KBM-7 (cell line): Measurements from ENCODE around the gene PDIA6.
A peak's percentile ranks its signal among the peaks of the same experiment; 100 is the strongest.

Experiments used
- DNase-seq: peaks from one replicate; pipeline ENCODE4 v3.0.0-alpha.2; 2015
- in situ Hi-C: fragments of 300-500 bp; cut with MboI; formaldehyde crosslinking; loops from 2 replicates; pipeline ENCODE4 v1.14.3; 2020; ENCODE audit warnings: low sequenced_read_pairs, low pct_unique_long_range_greater_than_20kb, mixed read lengths

The PDIA6 gene, protein sequence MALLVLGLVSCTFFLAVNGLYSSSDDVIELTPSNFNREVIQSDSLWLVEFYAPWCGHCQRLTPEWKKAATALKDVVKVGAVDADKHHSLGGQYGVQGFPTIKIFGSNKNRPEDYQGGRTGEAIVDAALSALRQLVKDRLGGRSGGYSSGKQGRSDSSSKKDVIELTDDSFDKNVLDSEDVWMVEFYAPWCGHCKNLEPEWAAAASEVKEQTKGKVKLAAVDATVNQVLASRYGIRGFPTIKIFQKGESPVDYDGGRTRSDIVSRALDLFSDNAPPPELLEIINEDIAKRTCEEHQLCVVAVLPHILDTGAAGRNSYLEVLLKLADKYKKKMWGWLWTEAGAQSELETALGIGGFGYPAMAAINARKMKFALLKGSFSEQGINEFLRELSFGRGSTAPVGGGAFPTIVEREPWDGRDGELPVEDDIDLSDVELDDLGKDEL

DNA sequence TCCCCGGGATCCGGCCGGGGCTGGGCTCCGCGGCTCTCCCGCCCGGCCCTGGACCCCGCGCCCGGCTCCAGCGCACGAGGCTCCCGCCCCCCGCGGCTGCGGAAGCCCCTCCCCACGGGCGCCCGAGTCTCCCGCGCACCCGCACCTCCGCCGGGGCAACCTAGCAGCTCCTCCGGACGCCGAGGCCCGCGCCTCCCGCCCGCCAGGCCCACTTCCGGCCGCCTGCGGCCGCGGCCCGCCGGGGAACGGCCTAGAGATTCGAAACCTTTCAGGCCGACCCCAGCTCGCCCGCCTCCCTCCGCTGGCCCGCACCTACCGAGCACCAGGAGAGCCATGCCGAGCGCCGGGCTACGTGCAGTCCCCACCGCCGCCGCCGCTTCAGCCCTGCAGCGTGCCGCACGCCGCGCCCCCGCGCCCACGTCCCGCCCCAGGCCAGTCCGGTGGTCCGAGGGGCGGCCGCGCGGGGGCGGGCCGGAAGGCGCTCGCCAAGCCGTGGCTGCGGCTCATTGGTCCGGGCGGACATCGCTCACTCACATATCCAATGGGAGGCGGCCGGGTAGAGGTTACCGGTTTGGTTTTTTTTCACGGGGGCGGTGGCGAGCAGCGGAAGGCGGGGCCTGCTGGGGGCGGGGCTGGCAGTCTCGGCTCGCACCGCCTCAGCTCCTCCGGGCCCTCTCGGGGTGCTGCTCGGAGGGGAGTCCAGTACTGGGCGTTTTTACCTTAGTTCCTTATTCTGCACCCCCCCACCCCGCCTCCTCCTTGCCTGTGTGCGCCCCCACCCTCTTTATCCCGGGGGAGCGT, at the start of gene PDIA6:
Gene PDIA6 (minus strand): TSS at position 424 of the 801 bp plus-strand sequence. CDS start 89 bp downstream, at position 335.
- in situ Hi-C loops, result no loop called here
- DNase-seq, result peak; percentile 93

GRCh38 chr2:10862330-10862729, 49.7 kb upstream of the PDIA6 start:
- DNase-seq, result no peak
- in situ Hi-C loops, result no loop called here

- in situ Hi-C loops, result no loop called here
- DNase-seq, result no peak
Observed at GRCh38 chr2:10861765-10862164, 49.2 kb upstream of the PDIA6 start.

GRCh38 chr2:10860814-10861325, 48.3 kb upstream of the PDIA6 start:
- in situ Hi-C loops, result no loop called here
- no peak for DNase-seq

GRCh38 chr2:10860081-10860813, 47.7 kb upstream of the PDIA6 start:
- in situ Hi-C loops, result no loop called here
- no peak for DNase-seq

DNA sequence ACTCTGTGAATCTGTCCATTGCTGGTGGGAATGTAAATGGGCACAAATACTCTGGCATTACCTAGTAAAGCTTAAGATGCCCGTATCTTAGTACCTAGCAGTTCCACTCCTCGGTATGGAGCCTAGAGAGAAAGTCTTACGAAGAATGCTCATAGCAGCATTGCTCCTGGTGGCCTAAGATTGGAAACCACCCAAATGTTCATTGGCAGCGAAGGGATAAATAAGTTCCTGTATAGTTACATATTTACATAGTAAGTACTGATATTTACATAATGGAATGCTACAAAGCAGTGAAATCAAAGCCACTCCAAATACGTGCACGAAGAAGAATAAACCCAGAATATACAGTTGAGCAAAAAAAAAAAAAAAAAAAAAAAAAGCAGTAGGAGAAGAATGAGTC, 46.7 kb upstream of the PDIA6 start:
- DNase-seq, result no peak
- in situ Hi-C loops, result no loop called here

GRCh38 chr2:10848541-10848940, 36.0 kb upstream of the PDIA6 start:
- DNase-seq, result no peak
- in situ Hi-C loops, result loop anchor here (25.0 kb wide), 1 partner anchor 739 kb away; no protein-coding TSS in a partner anchor

- in situ Hi-C loops, result loop anchor here (25.0 kb wide), 1 partner anchor 740 kb away; no protein-coding TSS in a partner anchor
Observed at GRCh38 chr2:10847008-10847407, 34.4 kb upstream of the PDIA6 start.

GRCh38 chr2:10846110-10846861, 33.7 kb upstream of the PDIA6 start:
- DNase-seq, result no peak
- in situ Hi-C loops, result loop anchor here (25.0 kb wide), 1 partner anchor 741 kb away; no protein-coding TSS in a partner anchor

More at GRCh38 chr2:10847008-10847407, 34.4 kb upstream of the PDIA6 start:
- DNase-seq, result no peak

DNA sequence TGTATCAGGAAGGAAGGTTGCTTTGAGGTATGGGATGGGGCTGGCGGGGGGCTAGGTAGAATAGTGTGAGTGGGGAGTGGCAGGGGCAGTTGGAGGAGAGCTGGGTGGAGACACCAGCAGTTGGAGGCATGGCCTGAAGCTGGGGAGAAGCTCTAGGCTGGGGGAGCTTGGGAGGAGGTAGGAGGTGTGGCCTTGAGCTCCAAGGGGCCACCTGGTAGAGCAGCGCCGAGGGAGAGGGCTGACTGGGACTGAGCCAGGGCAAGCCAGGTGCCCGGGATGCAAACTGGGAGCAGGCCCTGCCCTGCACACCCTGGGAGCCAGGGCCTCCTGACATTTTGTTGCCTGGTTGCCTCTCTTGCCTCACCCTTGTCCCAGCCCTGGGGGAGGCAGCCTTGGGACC, 33.1 kb upstream of the PDIA6 start:
- DNase-seq, result no peak
- in situ Hi-C loops, result loop anchor here (25.0 kb wide), 1 partner anchor 742 kb away; no protein-coding TSS in a partner anchor

DNA sequence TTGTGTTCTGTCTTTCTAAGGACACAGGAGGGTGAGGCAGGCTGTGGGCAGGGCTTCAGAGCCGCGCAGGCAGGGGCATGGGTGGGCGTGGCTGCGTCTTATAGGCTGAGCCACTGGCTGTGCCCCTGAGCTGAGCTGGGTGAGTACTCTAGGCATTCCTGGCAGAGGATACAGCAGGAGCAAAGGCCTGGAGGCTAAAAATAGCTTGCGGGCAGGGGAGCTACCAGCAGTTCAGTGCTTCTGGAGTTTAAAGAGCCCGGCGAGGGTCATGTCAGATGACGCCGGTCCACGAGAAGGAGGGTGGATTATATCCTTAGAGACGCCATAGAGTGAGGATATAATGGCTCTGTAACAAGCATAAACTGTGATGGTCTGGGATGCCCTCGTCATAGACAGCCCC, 31.5 kb upstream of the PDIA6 start:
- DNase-seq, result no peak
- in situ Hi-C loops, result loop anchor here (25.0 kb wide), 1 partner anchor 743 kb away; no protein-coding TSS in a partner anchor

- in situ Hi-C loops, result loop anchor here (25.0 kb wide), 1 partner anchor 745 kb away; no protein-coding TSS in a partner anchor
- DNase-seq, result no peak
Observed at GRCh38 chr2:10842506-10842905, 29.9 kb upstream of the PDIA6 start.

DNA sequence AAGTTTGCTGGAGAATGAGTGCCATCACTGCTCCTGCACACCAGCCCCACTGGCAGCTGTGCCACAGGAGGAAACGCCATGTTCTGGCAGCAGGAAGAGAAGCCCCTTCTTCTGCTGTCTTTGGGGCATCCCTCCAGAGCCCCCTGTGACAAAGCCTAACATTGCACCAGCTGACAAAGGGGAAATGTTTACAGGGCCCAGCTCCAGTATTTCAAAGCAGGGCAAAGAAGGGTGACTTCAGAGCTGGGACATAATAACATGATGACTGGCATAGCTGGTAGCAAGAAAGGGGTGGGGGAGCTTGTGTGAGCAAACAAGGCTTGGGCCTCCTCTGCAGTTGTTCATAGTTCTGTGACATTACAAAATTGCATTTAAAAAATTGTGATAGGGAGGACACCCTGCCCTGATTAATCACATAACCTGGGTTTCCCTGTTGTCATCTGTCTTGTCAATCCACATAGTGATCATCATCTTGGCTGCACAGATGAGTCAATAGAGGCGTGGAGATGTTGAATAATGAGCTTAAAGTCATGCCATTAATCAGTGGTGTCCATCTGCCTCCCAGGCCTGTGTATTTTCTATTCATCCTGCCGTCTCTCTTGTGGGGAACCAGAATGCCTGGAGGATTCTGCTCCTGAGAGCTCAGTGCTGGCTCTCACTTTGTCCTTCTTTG, 29.1 kb upstream of the PDIA6 start:
- no peak for DNase-seq
- in situ Hi-C loops, result loop anchor here (25.0 kb wide), 1 partner anchor 746 kb away; no protein-coding TSS in a partner anchor

GRCh38 chr2:10839813-10840212, 27.2 kb upstream of the PDIA6 start:
- no peak for DNase-seq
- in situ Hi-C loops, result loop anchor here (10.0 to 25.0 kb wide), 2 partner anchors 285 to 747 kb away; no protein-coding TSS in a partner anchor

DNA sequence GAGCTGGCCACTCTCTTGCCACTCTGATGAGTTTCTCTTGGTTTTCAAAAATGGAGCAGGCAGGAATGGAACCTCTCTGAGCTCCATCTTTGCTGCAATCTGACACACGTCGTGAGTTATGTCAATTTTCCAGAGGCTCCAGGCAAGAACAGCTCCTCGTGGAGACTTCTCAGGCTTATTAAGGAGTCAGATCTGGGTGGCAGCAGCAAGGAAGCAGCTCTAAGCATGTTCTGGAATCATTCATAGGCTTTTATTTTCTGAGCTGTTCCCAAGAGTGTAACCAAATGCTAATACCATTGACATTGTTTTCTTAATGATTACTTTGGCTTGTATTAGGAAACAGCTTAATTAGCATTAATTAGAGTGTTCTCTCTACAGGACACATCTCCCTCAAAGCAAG, 26.1 kb upstream of the PDIA6 start:
- DNase-seq, result no peak
- in situ Hi-C loops, result loop anchor here (10.0 to 25.0 kb wide), 2 partner anchors 286 to 749 kb away; no protein-coding TSS in a partner anchor

DNA sequence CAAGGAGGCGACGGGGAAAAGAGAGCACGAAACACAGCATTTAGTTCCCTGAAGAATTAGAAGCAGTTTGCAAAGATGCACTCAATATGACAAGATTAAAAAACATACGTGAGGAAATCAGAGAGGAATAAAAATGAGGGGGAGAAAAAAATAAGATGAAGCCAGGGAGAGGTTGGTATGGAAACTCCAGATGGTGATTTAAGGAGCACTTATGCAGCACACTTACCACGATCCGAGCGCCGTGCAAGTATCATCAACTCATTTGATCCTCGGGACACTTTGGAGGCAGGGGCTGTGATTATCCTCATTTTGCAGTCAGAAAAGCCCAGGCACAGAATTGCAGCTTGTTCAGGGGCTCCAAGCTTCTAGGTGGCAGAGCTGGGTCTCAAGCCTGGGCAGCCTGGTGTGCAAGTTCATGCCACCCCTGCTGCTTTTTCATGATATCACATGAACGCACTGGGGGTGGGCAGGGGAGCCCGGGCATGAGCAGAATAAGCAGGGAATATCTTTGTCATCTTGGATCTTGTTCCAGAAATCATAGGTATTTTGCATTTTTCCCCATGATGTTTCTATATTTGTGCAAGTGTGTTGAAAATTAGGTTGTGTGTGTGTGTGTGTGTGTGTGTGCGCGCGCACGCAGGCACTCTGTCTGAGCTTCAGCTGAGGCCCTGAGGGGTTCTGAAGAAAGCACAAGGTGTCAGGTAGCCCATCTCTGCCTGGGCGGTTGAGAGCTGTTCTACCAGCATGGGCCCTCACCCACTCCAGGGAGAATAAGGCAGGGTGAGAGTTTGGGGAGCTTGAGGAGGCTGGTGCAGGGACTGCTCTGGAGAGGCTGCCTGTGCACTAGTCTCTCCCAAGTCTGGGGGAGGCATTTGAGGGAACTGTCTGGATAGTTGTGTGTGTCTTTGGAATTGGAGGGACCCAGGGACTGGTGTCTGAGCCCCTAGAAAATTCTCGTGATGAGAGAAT, 25.0 kb upstream of the PDIA6 start:
- in situ Hi-C loops, result loop anchor here (10.0 to 25.0 kb wide), 2 partner anchors 287 to 750 kb away; no protein-coding TSS in a partner anchor
- DNase-seq, result no peak
